PC-9 (cell line): Measurements from ENCODE around the gene CAPZA1. TPM values are rescaled to one million over a fixed set of nuclear protein-coding genes. Genes with fewer than 3 reads are reported as not detected.

Experiments
- BruUV-seq: library from RNA; stranded (reverse); fragments of 400-500 nt; replicated peaks from 2 replicates; lab custom pipeline; 2021; lab: Mats Ljungman, UMichigan
- CTCF ChIA-PET: fragments of 300-600 bp; sonication (Branson Sonifier 250); formaldehyde crosslinking; loops from one replicate; lab custom pipeline; 2022; ENCODE audit warnings: antibody characterized with exemption; lab: Charles Lee
- POLR2A ChIA-PET: fragments of 300-600 bp; sonication (Branson Sonifier 250); formaldehyde crosslinking; loops from one replicate; lab custom pipeline; 2022; ENCODE audit warnings: antibody characterized with exemption; ENCODE audit not compliant: unreplicated experiment; lab: Charles Lee
- DNase-seq, 2 experiments: peaks; one replicate each; pipeline versions ENCODE4 v3.0.0 to v3.0.0-alpha.2; 2015 to 2022; ENCODE audit warnings: mixed read lengths in 1 of 2
- H2AFZ ChIP-seq: fragments of 200-600 bp; sonication (generic); 2 replicates; pipeline ENCODE4 v1.8.1; 2017; ENCODE audit warnings: antibody characterized with exemption
- H3F3A ChIP-seq: fragments of 200-600 bp; sonication (generic); 2 replicates; pipeline ENCODE4 v1.8.1; 2017; ENCODE audit warnings: antibody characterized with exemption, mild to moderate bottlenecking, low read depth; ENCODE audit not compliant: insufficient read depth
- H3K27ac ChIP-seq: fragments of 200-600 bp; sonication (generic); 2 replicates; pipeline ENCODE4 v1.6.1; 2016; ENCODE audit warnings: mixed run types
- H3K27me3 ChIP-seq: fragments of 200-600 bp; sonication (generic); 2 replicates; pipeline ENCODE4 v1.6.1; 2016; ENCODE audit warnings: low read depth, mixed run types; ENCODE audit not compliant: insufficient read depth
- H3K36me3 ChIP-seq: fragments of 200-600 bp; sonication (generic); 2 replicates; pipeline ENCODE4 v1.6.1; 2016; ENCODE audit warnings: low read depth, mixed run types
- H3K4me1 ChIP-seq: fragments of 200-600 bp; sonication (generic); replicated peaks from 2 replicates; pipeline ENCODE4 v1.6.1; 2016; ENCODE audit warnings: mixed run types; ENCODE audit not compliant: insufficient read depth
- H3K4me2 ChIP-seq: fragments of 200-600 bp; sonication (generic); 2 replicates; pipeline ENCODE4 v1.6.1; 2017; ENCODE audit warnings: mixed run types
- H3K4me3 ChIP-seq: fragments of 200-600 bp; sonication (generic); 2 replicates; pipeline ENCODE4 v1.6.1; 2016; ENCODE audit warnings: mixed run types
- H3K79me2 ChIP-seq: fragments of 200-600 bp; sonication (generic); 2 replicates; pipeline ENCODE4 v1.6.1; 2017; ENCODE audit warnings: low read depth, mixed run types
- H3K9me2 ChIP-seq: fragments of 200-600 bp; sonication (generic); 2 replicates; pipeline ENCODE4 v1.8.1; 2017; ENCODE audit warnings: mild to moderate bottlenecking; ENCODE audit not compliant: insufficient read depth
- H3K9me3 ChIP-seq: fragments of 200-600 bp; sonication (generic); 2 replicates; pipeline ENCODE4 v1.8.1; 2016; ENCODE audit warnings: low read depth; ENCODE audit not compliant: insufficient read depth
- H4K20me1 ChIP-seq: fragments of 200-600 bp; sonication (generic); 2 replicates; pipeline ENCODE4 v1.8.1; 2017; ENCODE audit not compliant: insufficient read depth
- CTCF ChIP-seq: fragments of 200-600 bp; sonication (generic); conservative IDR thresholded peaks from 2 replicates; pipeline ENCODE4 v1.6.1; 2017; ENCODE audit warnings: mixed run types, antibody characterized with exemption, mild to moderate bottlenecking, moderate library complexity
- EZH2 ChIP-seq: fragments of 200-600 bp; sonication (generic); IDR thresholded peaks from 2 replicates; pipeline ENCODE4 v1.8.0; 2017; ENCODE audit warnings: antibody characterized with exemption, low read depth
- intact Hi-C: fragments of 100-400 bp; cut with micrococcal nuclease; formaldehyde crosslinking; loops from one replicate; pipeline ENCODE4 v1.10.0; 2022; ENCODE audit not compliant: unreplicated experiment
- total RNA-seq: library from RNA; stranded (reverse); gene quantifications from 2 replicates; pipeline ENCODE4 v1.2.3, GENCODE V29; 2021

The CAPZA1 gene
- total RNA-seq, 1 experiment from 2014 or later, result 145 TPM

- H2AFZ ChIP-seq, result no peak overlapping the region
- TF ChIP-seq EZH2, result no peak
- no peak for TF ChIP-seq CTCF
- H3K79me2 ChIP-seq, result peaks cover 98% of the 10 kb centered on the region
- H3K27me3 ChIP-seq, result no peaks in the 10 kb centered on the region
- H3K9me2 ChIP-seq, result no peaks in the 10 kb centered on the region
- no peak overlapping the region for H3K27ac ChIP-seq
- CTCF ChIA-PET, result no interaction called here
- no peak overlapping the region for H3K4me2 ChIP-seq
- H3K4me3 ChIP-seq, result no peak overlapping the region
- peaks cover 8% of the 10 kb centered on the region for H3K4me1 ChIP-seq
- BruUV-seq, result no TSS peak
- peaks cover 35% of the 10 kb centered on the region for H3K36me3 ChIP-seq
- no peak for DNase-seq
- POLR2A ChIA-PET, result no interaction called here
- H3F3A ChIP-seq, result 0 out of 2 replicates have a peak, but pooled peaks cover 4% of the 10 kb centered on the region
- H4K20me1 ChIP-seq, result peaks cover 90% of the 10 kb centered on the region
- intact Hi-C loops, result no loop called here
- H3K9me3 ChIP-seq, result no peaks in the 10 kb centered on the region
These were observed 7.3 kb downstream of the CAPZA1 start for GRCh38 chr1:112626887-112627286.

GRCh38 chr1:112628516-112628915, 8.9 kb downstream of the CAPZA1 start:
- Histone ChIP-seq H2AFZ (no peak overlapping the region), H3K4me3 (no peak overlapping the region), H3K9me3 (no peaks in the 10 kb centered on the region), H4K20me1 (peaks cover 93% of the 10 kb centered on the region), H3K4me2 (no peak overlapping the region), H3K4me1 (no peaks in the 10 kb centered on the region), H3F3A (0 out of 2 replicates have a peak, but pooled peaks cover 4% of the 10 kb centered on the region), H3K79me2 (peaks cover 98% of the 10 kb centered on the region), H3K9me2 (no peaks in the 10 kb centered on the region), H3K36me3 (peaks cover 40% of the 10 kb centered on the region), H3K27ac (no peak overlapping the region), H3K27me3 (no peaks in the 10 kb centered on the region)
- no peak for DNase-seq
- POLR2A ChIA-PET, result no interaction called here
- intact Hi-C loops, result no loop called here
- CTCF ChIA-PET, result no interaction called here
- no peak for TF ChIP-seq EZH2
- TF ChIP-seq CTCF, result no peak
- BruUV-seq, result no TSS peak

- H3K36me3 ChIP-seq, result peaks cover 47% of the 10 kb centered on the region
- peaks cover 96% of the 10 kb centered on the region for H4K20me1 ChIP-seq
- DNase-seq, result no peak
These were observed 9.6 kb downstream of the CAPZA1 start for GRCh38 chr1:112629256-112629655.

More at GRCh38 chr1:112629256-112629655, 9.6 kb downstream of the CAPZA1 start:
- ChIA-PET POLR2A (no interaction called here), CTCF (no interaction called here)
- H3K79me2 ChIP-seq, result peaks cover 98% of the 10 kb centered on the region
- no peak overlapping the region for H2AFZ ChIP-seq
- peaks cover 2% of the 10 kb centered on the region; the same call in 1 of the 2 replicates for H3K4me1 ChIP-seq
- H3K9me2 ChIP-seq, result no peaks in the 10 kb centered on the region
- H3F3A ChIP-seq, result 0 out of 2 replicates have a peak, but pooled peaks cover under 1% of the 10 kb centered on the region
- no peaks in the 10 kb centered on the region for H3K9me3 ChIP-seq
- intact Hi-C loops, result no loop called here
- no peak overlapping the region for H3K4me3 ChIP-seq
- no peak overlapping the region for H3K4me2 ChIP-seq
- BruUV-seq, result no TSS peak
- no peak for TF ChIP-seq CTCF
- no peak for TF ChIP-seq EZH2
- no peak overlapping the region for H3K27ac ChIP-seq
- H3K27me3 ChIP-seq, result no peaks in the 10 kb centered on the region
